Dendritic cell treated with granulocyte-macrophage colony-stimulating factor and Interleukin-4, amounts not matched to agents 40 ng/mL and 50 ng/mL, for 4 days (primary cell): Measurements from ENCODE around the gene ARMC8.

Experiments used
- H3K27ac Mint-ChIP-seq: one replicate; pipeline ENCODE4 v1.8.0; 2022; ENCODE audit warnings: mild to moderate bottlenecking, mixed read lengths
- H3K27me3 Mint-ChIP-seq: one replicate; pipeline ENCODE4 v1.8.0; 2022; ENCODE audit warnings: mild to moderate bottlenecking, mixed read lengths
- H3K36me3 Mint-ChIP-seq: one replicate; pipeline ENCODE4 v1.8.0; 2022; ENCODE audit warnings: low read depth, mixed read lengths
- H3K4me1 Mint-ChIP-seq: one replicate; pipeline ENCODE4 v1.8.0; 2022; ENCODE audit warnings: low read depth, mixed read lengths
- H3K4me3 Mint-ChIP-seq: one replicate; pipeline ENCODE4 v1.8.0; 2022; ENCODE audit warnings: mild to moderate bottlenecking, moderate library complexity, mixed read lengths
- H3K9me3 Mint-ChIP-seq: one replicate; pipeline ENCODE4 v1.8.0; 2022; ENCODE audit warnings: mixed read lengths
- intact Hi-C: fragments of 100-400 bp; cut with micrococcal nuclease; formaldehyde crosslinking; loops from one replicate; pipeline ENCODE4 v1.15.0; 2022

Gene ARMC8

GRCh38 chr3:138336454-138336999 is 149.4 kb downstream of the ARMC8 start:
- H3K36me3 Mint-ChIP-seq = no peaks in the 10 kb centered on the region
- peaks cover 11% of the 10 kb centered on the region for H3K27me3 Mint-ChIP-seq
- H3K4me1 Mint-ChIP-seq = no peaks in the 10 kb centered on the region
- H3K4me3 Mint-ChIP-seq = no peak overlapping the region
- no peaks in the 10 kb centered on the region for H3K9me3 Mint-ChIP-seq
- intact Hi-C loops = no loop called here
- no peak overlapping the region for H3K27ac Mint-ChIP-seq

GRCh38 chr3:138338244-138338643 is 151.1 kb downstream of the ARMC8 start:
- no peak overlapping the region for H3K27ac Mint-ChIP-seq
- intact Hi-C loops = no loop called here
- H3K36me3 Mint-ChIP-seq = no peaks in the 10 kb centered on the region
- peaks cover 7% of the 10 kb centered on the region for H3K27me3 Mint-ChIP-seq
- no peaks in the 10 kb centered on the region for H3K4me1 Mint-ChIP-seq
- no peak overlapping the region for H3K4me3 Mint-ChIP-seq
- H3K9me3 Mint-ChIP-seq = no peaks in the 10 kb centered on the region

- Mint-ChIP-seq H3K4me3 (no peak overlapping the region), H3K9me3 (no peaks in the 10 kb centered on the region), H3K27me3 (peaks cover 7% of the 10 kb centered on the region), H3K27ac (no peak overlapping the region), H3K4me1 (no peaks in the 10 kb centered on the region), H3K36me3 (no peaks in the 10 kb centered on the region)
- intact Hi-C loops = no loop called here
These were observed 151.7 kb downstream of the ARMC8 start for GRCh38 chr3:138338811-138339210.

- no peak overlapping the region for H3K27ac Mint-ChIP-seq
- no peaks in the 10 kb centered on the region for H3K9me3 Mint-ChIP-seq
- H3K4me3 Mint-ChIP-seq = no peak overlapping the region
- H3K36me3 Mint-ChIP-seq = no peaks in the 10 kb centered on the region
- H3K4me1 Mint-ChIP-seq = no peaks in the 10 kb centered on the region
- intact Hi-C loops = no loop called here
- peaks cover 11% of the 10 kb centered on the region for H3K27me3 Mint-ChIP-seq
These were observed 153.4 kb downstream of the ARMC8 start for GRCh38 chr3:138340511-138340910.

GRCh38 chr3:138344754-138345153 is 157.7 kb downstream of the ARMC8 start:
- Mint-ChIP-seq H3K27me3 (peaks cover 9% of the 10 kb centered on the region), H3K4me1 (peaks cover 19% of the 10 kb centered on the region), H3K36me3 (peaks cover 16% of the 10 kb centered on the region), H3K27ac (peak overlapping the region; percentile 22), H3K9me3 (no peaks in the 10 kb centered on the region), H3K4me3 (no peak overlapping the region)
- intact Hi-C loops = no loop called here
